ENCODE data around the gene ESYT2. TPM values are rescaled to one million over a fixed set of nuclear protein-coding genes. Genes with fewer than 3 reads are reported as not detected.

Gene ESYT2
- total and polyA plus RNA-seq, 9 of the 15 experiments (the other 6 are each of a cell fraction or from before 2014, with no cell fraction given): 5.8 to 86.9 (median 64.7) TPM

GRCh38 chr7:158828133-158829020, 932 bp downstream of the ESYT2 start (continued):
- TF ChIP-seq ZNF277 (CRISPR knock-in tag; IDR thresholded peaks at IDR 0.05; ENCODE audit: borderline replicate concordance): no peak
- no peak for TF ChIP-seq WHSC1 (IDR thresholded peaks at IDR 0.05; ENCODE audit: low read length)
- peak; percentile 29 for TF ChIP-seq CTCFL (IDR thresholded peaks at IDR 0.05; ENCODE audit: borderline replicate concordance, insufficient read depth, low read depth, low read length, poor library complexity, severe bottlenecking)
- 0 out of 2 replicates have a peak, but pooled peaks have one; percentile 15 for TF ChIP-seq BCOR (IDR thresholded peaks at IDR 0.05)
- no peak for TF ChIP-seq ZNF41 (CRISPR knock-in tag; conservative IDR thresholded peaks at IDR 0.05)
- TF ChIP-seq SFPQ (IDR thresholded peaks at IDR 0.05; ENCODE audit: low read depth, low read length): no peak
- no peak for TF ChIP-seq PRPF4 (IDR thresholded peaks at IDR 0.05; ENCODE audit: insufficient read depth, low read depth, low read length, poor library complexity, severe bottlenecking)
- TF ChIP-seq MLLT1 (IDR thresholded peaks at IDR 0.05): 0 out of 4 replicates have a peak, but pooled peaks of 1 of the 2 experiments have one; percentile 29
- no peak for TF ChIP-seq ZNF407 (IDR thresholded peaks at IDR 0.05; ENCODE audit: low read depth)

All from K562 (cell line).